GM12891 (cell line): ENCODE results near the gene ICE2.
"Not testable (repeated sequence)": the region's sequence is repeated elsewhere in the genome, so short reads cannot be mapped to it uniquely, and the experiment has no call there.

ENCODE experiments used
- POLR2A ChIP-seq: IDR thresholded peaks from 2 replicates; pipeline ENCODE4 v1.6.1; 2011; ENCODE audit warnings: low read depth, low read length, control low read depth
- POLR2AphosphoS5 ChIP-seq: IDR thresholded peaks from 2 replicates; pipeline ENCODE4 v1.6.1; 2011; ENCODE audit warnings: low read depth, low read length, control low read depth
- POU2F2 ChIP-seq: IDR thresholded peaks from 2 replicates; pipeline ENCODE4 v1.6.1; 2011; ENCODE audit warnings: low read depth, mild to moderate bottlenecking, control low read depth, low read length, moderate library complexity
- SPI1 ChIP-seq: IDR thresholded peaks from 2 replicates; pipeline ENCODE4 v1.6.1; 2011; ENCODE audit warnings: low read depth, low read length, control low read depth
- TAF1 ChIP-seq: IDR thresholded peaks from 2 replicates; pipeline ENCODE4 v1.6.1; 2011; ENCODE audit warnings: low read depth, low read length, control low read depth

DNA sequence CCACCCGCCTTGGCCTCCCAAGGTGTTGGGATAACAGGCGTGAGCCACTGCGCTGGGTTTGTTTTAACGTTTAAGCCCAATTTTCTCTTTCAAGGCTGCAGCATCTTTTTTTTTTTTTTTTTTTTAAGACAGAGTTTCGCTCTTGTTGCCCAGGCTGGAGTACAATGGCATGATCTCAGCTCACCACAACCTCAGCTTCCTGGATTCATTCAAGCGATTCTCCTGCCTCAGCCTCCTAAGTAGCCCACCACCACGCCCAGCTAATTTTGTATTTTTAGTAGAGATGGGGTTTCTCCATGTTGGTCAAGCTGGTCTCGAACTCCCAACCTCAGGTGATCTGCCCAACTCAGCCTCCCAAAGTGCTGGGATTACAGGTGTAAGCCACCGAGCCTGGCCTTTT is 68.6 kb downstream of the ICE2 start:
- TF ChIP-seq POLR2AphosphoS5, POLR2A, SPI1, TAF1, POU2F2: not testable (repeated sequence)
